Measurements from ENCODE around the gene ELOVL6.
"Not testable (repeated sequence)": the region's sequence is repeated elsewhere in the genome, so short reads cannot be mapped to it uniquely, and the experiment has no call there.

ELOVL6 gene

DNA sequence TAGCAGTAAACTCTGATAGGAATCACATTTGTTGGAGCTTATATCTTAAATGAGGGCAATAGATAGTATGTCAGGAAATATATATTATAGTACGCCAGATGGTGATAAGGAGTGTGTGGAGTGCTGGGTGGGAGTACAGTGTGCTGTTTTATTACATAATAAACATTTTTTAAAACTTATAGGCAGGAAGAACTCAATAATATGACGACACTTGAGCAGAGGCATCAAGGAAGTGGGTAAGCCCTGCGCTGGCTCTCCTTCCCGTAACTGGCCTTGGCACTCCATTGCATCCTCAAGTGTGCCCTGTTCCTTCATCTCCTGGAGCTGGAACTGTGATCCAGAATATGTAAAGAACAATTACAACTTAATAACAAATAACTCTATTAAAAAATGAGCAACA lies 123.8 kb downstream of the ELOVL6 start:
- no peak for DNase-seq (ENCODE audit: low read depth)

DNA sequence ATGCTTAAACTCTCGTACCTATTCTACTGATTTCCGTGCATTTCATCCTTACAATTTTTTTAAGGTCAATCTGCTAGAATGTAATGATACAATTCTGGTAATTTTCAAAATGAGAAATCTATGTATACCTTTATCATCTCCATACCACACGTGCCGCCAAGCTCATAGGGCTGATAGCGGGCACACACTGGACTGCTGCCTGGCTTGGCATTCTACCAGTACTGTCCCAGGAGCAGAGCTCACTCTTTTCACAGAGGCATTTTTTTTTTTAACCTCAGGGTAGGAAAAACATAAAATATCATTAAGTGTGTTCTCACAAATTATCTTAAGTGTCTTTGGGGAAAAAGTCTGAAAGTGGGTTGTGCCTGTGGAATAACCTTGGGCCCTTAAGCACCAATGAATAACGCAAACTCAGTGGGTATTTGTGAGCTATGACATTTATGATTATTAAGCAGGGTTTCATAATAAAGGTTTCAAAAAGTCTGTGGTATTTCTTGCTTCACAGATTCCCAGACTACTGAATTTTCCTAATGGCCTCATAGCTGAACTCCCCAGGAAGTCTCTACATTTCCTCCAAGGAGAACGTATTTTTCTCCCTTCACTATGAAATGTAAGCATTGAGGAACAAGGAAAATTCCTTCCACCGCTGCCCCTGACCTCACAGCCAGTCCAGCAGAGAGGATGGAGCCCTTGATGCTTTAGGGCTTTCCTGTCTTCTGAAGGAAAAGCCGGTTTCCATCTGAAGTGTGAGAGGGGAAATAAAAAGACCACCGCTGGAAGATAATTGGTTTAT lies 125.2 kb downstream of the ELOVL6 start:
- DNase-seq (ENCODE audit: low read depth) = peak; percentile 25

DNA sequence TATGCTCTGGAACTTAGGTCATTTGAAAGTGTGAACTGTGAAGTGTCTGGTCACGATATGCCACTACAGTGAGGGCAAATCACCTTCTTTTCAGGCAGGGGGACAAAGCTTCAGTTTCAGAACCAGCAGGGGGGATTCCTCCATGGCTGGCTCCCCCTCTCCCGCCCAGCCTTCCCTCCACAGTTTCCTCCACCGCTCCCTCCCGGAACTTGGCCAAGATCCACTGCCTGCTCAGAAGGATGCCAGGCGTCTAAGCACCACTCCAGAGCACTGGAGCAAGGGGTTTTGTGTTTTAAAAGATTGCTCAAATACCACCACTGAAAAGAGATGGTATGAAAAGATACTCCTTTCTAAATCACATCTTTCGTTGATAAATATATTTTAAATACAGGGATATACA lies 126.9 kb downstream of the ELOVL6 start:
- no peak for DNase-seq (ENCODE audit: low read depth)

DNA sequence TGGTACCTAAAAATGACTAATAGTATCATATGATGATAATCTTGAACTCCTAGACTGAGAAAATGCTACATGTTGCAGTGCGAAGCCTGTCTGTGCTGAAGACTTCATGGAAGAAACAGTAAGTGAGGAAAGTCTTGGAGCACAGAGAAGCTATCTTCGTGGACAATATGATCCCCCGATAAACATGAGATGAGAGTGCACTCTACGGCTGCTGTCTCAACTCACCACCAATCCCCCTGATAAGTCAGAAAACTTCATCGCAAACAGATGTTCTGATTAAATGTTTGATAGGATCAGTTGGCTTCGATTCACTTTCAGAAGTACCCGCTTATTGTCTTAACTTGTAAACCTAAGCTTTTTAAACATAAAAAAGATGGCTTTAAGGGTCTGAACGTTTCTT lies 130.2 kb downstream of the ELOVL6 start:
- no peak for DNase-seq (ENCODE audit: low read depth)

DNA sequence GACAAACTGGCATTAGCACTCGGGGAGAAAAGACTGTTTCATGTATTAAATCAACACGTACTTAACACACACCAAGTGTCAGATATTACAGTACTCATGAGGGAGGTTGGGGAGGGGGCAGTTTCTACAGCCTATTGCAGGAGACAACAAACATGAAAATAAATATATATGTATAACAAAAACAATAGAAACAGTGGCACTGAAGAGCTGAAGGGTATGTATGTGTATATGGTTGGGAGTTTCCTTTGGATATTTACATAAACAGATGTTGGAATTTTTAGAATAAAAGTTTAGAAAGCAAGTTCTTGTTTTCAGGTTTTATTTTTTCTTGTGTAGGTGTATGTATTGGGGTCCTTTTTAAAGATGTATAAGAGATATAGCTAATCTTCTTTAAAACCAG lies 133.5 kb downstream of the ELOVL6 start:
- DNase-seq (ENCODE audit: low read depth) = no peak

DNA sequence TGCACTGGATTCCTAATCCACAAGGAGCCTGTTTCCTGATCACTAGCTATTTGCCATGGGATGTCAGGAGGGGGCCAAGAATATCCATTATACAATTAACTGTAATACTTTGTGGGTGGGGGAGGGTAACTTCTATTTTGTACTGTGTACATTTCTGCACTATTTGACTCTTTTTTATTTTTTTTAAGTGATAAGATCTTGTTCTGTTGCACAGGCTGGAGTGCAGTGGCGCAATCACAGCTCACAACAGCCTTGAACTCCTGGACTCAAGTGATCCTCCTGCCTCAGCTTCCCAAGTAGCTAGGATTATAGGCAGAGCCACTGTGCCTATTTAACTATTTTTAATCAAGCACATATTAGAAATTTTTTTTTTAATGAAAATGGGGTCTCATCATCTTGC lies 134.1 kb downstream of the ELOVL6 start:
- DNase-seq (ENCODE audit: low read depth) = no peak

DNA sequence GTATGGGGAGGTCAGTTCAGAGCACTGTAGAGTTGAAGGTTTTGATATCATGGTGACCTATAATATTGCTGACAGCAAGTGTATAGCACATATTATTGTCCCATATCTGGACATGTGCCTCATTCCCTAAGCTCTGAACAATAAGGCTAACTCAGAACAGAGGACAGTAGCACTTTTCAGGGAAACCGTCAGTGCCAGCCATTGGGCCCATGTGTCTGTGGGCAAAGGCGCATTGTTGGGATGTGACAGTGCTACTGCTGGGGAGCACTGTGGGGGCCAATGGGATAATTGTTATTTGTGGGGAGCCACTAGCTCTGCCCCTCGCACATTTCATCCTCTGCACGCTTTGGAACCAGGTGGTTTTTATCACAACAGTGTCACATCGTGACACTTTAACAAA lies 136.2 kb downstream of the ELOVL6 start:
- no peak for DNase-seq (ENCODE audit: low read depth)

DNA sequence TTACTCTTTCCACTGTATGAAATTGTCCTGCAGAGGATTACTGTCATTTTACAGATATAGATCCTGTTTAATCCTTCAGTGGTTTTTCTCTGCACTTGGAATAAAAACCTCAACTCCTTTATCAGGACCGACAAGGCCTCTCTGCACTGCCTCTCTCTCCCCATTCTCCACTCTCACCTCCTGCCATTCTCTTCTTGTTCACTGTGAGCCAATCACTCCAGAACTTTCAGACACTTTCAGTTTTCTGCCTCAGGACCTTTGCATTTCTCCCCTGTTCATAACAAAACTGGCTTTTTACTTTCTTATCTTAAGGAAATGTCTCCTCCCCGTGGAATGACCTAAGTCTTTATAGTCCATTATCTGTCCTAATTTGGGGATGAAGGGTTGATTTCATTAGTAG lies 137.3 kb downstream of the ELOVL6 start:
- no peak for DNase-seq (ENCODE audit: low read depth)

DNA sequence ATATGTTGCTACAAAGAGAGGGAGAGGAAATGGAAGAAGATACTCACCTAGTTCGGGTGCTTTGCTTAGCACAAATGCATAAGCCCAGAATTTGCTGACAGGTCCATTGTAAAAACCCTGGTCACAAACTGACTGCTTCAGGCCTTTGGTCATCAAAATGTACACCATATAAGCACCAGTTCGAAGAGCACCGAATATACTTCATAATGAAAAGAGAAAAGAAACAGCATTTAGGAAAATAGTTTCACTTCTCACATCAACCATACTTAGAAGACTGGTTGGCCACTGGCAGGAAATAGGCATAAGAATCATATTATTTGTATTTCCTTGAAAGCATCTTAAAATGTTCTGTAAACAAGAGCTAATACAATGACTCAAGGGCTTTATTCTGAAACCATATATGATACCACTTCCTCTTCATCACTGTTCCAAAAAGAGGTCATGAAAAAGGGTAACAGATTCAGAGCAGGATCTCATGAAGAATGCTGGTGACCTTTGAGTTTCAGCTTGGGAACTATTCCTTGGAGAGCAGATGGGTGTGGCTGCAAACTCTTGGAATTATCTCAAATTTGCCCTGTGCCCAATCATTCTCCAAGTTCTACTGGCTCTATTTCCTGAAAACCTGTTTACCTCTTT lies 138.7 kb downstream of the ELOVL6 start:
- DNase-seq (ENCODE audit: low read depth) = peak; percentile 47

DNA sequence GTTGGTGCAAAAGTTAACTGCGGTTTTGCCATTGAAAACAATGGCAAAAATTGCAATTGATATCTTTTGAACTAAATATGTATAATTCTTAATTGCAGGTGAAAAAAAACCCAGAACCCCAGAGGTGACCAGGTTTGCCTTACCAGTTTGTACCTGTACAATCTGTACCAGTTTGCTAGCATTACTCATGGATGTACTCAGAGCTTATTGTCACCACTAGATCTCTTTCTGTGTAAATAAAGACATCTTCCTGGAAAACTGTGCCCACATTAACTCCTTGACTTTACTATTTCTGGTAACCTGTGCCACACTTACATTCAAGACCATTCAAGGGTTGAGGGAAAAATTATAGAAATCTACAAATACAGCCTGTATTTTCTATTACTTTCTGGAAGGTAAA lies 139.7 kb downstream of the ELOVL6 start:
- DNase-seq (ENCODE audit: low read depth) = no peak

DNA sequence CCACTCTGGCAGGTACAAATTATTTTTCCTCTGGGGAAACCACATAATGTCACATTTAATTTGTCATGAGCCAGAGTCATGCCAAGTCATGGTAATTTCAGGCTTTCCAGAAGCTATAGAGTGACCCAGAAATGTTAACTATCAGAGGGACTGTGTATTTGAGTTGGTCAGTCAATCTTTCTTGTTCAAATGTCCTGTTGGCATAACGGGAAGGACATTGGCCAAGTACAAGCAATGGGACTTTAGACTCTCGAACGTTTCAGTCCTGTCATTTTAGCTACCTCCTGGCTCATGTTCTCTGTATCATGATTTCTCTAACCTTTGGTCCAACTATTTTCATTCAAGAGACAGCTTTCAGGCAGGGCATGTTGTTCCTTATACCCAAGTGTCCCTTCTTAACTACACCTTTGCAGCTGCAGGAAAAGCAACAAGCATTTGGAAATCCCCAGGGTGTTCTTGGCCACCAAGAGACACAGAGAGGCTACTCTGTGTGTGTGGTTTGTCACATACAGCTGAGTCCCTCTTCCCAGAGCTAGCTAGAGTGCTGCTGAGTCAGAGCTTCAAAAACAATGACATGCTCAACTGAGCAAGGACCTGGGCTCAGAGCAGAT lies 143.2 kb downstream of the ELOVL6 start:
- peak; percentile 30 for DNase-seq (ENCODE audit: low read depth)

DNA sequence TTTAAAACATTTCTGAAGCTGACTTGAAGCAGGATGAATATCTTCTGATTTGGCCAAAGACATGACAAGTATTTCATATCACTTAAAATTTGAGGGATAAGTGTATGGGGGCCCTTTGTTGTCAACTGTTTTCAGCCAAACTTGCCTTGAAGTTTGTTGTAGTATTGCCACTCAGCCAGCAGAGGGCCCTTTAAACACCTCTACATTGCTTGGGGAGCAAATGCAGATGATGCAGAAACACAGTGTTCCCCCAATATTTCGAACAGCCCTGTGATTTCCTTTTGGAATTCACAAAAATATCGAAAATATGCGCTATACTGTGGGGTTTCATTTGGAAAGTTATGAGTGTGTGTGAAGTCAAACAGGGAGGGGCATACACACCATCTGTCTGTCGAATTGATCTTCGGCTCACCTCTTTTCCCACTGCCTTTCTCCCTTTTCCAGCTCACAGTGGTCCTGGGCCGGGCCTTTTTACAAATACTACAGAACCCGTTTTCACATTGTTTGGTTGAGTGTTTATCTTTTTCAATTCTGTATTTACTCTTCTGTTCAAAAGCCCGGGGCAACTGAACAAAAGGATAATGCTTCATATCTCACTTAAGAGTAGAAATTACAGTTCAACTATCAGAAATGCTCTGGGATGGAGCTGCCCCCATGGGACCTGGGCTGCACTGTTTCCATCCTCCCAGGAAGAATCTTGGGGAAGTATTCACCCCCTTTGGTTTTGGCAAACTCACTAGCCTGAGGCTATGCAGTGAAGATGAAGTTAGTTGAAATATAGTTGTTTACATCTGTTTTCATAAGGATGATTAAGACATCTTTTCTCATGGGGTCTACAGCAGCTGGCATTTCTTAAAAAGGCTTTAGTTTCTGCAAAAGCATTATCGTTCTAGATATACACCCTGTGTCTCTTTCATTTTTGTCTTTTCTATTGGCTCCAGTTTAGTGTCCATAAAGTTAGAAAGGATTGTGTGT lies 148.2 kb downstream of the ELOVL6 start:
- DNase-seq (ENCODE audit: low read depth) = peak; percentile 54

DNA sequence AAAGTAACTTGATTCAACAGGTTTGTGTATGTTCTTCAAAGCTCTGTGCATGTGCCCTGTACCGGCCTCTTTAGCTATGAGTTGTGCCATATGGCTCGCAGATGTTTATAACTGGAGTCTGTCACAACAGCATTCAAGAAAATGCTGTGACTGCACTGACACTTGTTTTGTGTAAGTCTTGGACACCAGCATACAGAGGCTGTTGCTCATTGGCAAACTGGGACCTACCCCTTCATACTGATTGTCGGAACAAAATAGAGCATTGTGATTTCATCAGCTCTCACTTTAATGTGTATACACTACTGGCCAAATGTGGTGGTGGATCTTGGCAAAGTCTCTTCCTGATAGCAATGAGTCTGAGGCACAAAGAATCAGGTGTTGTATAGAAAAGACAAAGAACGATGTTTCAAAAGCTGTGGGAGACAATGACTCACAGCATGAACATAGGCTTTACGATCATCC lies 151.8 kb downstream of the ELOVL6 start:
- DNase-seq (ENCODE audit: low read depth) = no peak

DNA sequence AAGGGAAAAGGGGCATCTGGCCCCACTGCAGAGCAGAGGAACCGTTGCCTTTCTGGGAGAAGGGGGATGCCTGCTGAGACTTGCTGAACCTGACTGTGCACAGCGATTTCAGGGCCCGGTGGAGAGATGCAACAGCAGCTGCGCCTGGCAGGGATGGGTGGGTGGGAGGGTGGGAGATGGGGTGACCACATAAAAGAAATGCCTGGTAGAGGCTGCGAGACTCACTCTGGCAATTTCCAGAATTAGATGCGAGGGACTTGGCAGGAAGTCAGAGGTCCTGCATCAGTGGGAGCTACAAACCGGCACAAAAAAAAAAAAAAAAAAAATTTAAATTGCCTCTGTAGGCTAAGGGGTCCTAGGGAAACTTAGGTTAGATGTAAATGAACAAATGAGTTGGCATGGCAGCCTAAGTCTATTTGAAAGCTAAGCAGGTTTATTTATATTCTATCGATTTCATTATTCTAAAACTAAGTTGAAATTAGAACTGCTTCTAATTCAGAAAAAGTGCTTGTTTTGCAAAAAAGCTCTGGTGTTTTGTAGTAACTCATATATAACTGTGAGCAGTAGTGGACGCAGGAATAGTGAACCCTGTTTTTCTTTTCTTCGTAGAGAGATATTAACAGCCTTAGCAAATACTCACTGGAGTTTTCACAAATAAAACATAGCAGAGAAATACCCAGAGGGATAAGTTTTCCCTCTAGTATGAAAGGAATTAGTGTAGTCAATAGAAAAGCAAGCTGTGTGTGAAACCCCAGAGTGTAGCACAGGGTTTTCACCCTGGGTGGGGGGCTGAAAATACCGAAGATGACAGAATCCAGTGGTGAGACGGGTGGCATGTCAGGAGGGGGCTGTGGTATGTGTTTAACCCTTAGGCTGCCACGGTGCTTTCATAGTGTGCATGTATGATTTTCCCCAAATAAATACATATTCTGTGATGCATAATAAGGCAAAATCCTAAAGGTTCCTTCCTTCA lies 155.6 kb downstream of the ELOVL6 start:
- no peak for DNase-seq (ENCODE audit: low read depth)

DNA sequence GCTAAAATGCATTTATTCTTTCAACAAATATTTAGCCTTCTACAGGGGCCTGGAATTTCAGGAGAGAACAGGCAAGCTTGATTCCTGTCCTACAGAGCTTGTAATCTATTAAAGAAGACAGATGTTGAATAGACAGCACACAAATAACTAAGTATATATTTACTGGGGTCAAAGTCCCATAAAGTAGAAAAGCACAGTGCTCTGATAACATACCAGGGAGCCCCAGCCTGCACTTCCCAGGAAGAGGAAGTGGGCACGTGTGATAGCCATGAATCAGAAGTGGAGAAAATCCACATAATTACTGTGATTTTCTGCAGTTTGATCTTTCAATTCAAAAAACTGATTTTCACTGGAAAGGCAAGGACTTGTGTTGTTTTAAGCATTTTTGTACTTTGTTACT lies 156.7 kb downstream of the ELOVL6 start:
- no peak for DNase-seq (ENCODE audit: low read depth)

DNA sequence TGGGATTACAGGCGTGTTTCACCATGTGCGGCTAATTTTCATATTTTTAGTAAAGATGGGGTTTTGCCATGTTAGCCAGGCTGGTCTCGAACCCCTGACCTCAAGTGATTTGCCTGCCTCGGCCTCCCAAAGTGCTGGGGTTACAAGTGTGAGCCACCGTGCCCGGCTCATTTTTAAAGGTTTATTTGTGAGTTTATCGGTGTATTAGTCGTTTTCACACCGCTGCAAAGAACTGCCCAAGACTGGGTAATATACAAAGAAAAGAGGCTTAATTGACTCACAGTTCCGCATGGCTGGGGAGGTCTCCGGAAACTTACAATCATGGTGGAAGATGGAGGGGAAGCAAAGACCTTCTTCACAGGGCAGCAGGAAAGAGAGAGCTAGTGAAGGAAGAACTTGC lies 159.3 kb downstream of the ELOVL6 start:
- not testable (repeated sequence) for DNase-seq (ENCODE audit: low read depth)

DNA sequence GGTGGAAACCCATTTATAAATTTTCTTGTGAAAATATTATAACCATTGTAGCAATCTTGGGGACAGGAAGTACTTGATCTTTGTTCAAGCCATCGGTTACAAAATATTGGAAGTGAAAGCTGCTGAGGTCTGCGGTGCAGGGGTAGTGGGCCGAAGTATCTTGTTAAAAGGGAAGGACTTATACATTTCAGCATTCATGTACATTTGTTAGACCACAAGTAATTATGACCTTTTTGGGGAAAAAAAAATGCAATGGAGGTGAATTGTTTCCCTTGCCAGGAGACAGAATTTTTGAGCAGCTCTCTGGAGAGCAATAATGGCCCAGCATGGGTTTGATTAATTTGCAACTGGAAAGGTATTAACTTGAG lies 164.4 kb downstream of the ELOVL6 start:
- no peak for DNase-seq (ENCODE audit: low read depth)

DNA sequence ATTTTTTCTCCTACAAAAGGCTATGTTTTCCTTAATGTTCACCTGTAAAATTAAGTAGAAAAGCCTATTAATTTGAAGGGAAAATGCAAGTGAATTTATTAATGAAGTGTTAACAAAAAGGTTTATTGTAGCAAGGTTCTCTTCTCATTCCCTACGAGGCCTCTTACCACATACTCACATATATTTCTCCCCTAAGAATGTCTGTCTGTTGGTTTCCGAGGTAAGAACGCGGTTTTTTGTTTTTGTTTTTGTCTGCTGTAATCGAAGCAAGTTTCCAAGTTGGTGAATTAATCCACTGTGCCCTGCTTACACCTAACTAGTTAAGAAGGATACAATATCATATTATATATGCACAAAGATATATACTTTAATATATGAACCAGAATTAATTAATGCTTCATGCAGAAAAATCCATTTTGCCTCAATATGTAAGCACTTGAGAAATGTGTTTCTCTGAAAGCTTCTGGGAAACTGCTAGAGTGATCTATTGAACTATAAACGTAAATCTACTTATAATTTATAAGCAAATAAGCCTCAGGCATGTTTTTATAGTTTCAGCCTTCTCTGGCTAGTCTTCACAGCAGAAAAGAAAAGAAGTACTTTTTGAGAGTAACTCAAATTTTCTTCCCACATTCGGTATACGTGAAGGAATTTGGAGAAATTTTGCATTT lies 164.9 kb downstream of the ELOVL6 start:
- DNase-seq (ENCODE audit: low read depth) = no peak

DNA sequence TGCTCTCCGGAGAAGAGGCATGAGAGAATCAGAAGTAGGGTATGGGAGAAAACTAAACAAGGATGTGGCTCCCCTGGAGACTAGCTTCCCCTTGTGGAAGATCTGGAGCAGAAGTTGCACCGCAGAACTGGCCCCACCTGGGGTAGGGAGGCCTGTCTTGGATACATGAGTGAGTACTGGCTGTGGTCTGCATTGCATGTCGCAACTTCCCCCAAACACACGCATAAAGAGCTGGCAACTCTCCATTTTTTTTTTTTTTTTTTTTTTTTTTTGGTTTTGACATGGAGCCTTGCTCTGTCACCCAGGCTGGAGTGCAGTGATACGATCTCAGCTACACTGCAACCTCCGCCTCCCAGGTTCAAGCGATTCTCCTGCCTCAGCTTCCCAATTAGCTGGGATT lies 165.8 kb downstream of the ELOVL6 start:
- DNase-seq (ENCODE audit: low read depth) = peak; percentile 36

DNA sequence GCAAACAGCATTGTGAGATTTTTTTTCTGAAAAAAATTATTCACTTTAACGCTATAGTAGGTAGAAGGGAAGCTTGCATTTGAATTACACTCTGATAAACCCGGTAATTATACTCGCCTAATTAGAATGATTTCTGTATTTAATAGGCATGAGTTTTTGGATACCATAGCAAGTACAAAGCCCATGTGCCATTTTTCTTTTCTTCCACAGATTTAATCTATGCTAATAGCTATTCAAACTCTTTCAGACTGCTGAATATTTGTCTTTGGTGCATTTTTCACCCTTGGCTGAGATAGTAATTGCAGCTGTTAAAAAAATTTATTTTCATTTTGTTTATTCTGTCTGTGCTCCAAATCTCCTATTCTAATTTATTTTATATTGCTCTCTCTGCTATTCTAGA lies 172.7 kb downstream of the ELOVL6 start:
- no peak for DNase-seq (ENCODE audit: low read depth)
